ENCODE measurements around the gene LRRN3.
"Not testable (repeated sequence)": the region's sequence is repeated elsewhere in the genome, so short reads cannot be mapped to it uniquely, and the experiment has no call there.

The LRRN3 gene

GRCh38 chr7:111056371-111056770 is 34.6 kb upstream of the LRRN3 start:
- H3K27ac ChIP-seq (ENCODE audit: insufficient read depth, low read length, poor library complexity, severe bottlenecking): no peak overlapping the region
- no peaks in the 10 kb centered on the region for H3K4me1 ChIP-seq (ENCODE audit: control insufficient read depth, insufficient read depth, low read length, poor library complexity, severe bottlenecking)

GRCh38 chr7:111057066-111057465 is 33.9 kb upstream of the LRRN3 start:
- H3K27ac ChIP-seq (ENCODE audit: insufficient read depth, low read length, poor library complexity, severe bottlenecking): no peak overlapping the region

More at GRCh38 chr7:111056371-111056770, 34.6 kb upstream of the LRRN3 start:
- Histone ChIP-seq H3K9me3 (ENCODE audit: control insufficient read depth, low read length) (no peaks in the 10 kb centered on the region), H3K27me3 (replicated peaks; ENCODE audit: control insufficient read depth, insufficient read depth, low read length, poor library complexity, severe bottlenecking) (no peaks in the 10 kb centered on the region), H3K36me3 (ENCODE audit: control insufficient read depth, insufficient read depth, low read length) (no peaks in the 10 kb centered on the region), H3K4me3 (ENCODE audit: insufficient read depth, low read depth, low read length, poor library complexity, severe bottlenecking) (no peak overlapping the region)
- no peak for DNase-seq

GRCh38 chr7:111059833-111060232 is 31.1 kb upstream of the LRRN3 start:
- no peaks in the 10 kb centered on the region for H3K9me3 ChIP-seq (ENCODE audit: control insufficient read depth, low read length)
- no peaks in the 10 kb centered on the region for H3K4me1 ChIP-seq (ENCODE audit: control insufficient read depth, insufficient read depth, low read length, poor library complexity, severe bottlenecking)
- no peak overlapping the region for H3K4me3 ChIP-seq (ENCODE audit: insufficient read depth, low read depth, low read length, poor library complexity, severe bottlenecking)
- DNase-seq: no peak
- no peak overlapping the region for H3K27ac ChIP-seq (ENCODE audit: insufficient read depth, low read length, poor library complexity, severe bottlenecking)
- no peaks in the 10 kb centered on the region for H3K27me3 ChIP-seq (replicated peaks; ENCODE audit: control insufficient read depth, insufficient read depth, low read length, poor library complexity, severe bottlenecking)
- H3K36me3 ChIP-seq (ENCODE audit: control insufficient read depth, insufficient read depth, low read length): no peaks in the 10 kb centered on the region

More at GRCh38 chr7:111057066-111057465, 33.9 kb upstream of the LRRN3 start:
- no peaks in the 10 kb centered on the region for H3K36me3 ChIP-seq (ENCODE audit: control insufficient read depth, insufficient read depth, low read length)
- DNase-seq: no peak
- H3K4me3 ChIP-seq (ENCODE audit: insufficient read depth, low read depth, low read length, poor library complexity, severe bottlenecking): no peak overlapping the region
- no peaks in the 10 kb centered on the region for H3K27me3 ChIP-seq (replicated peaks; ENCODE audit: control insufficient read depth, insufficient read depth, low read length, poor library complexity, severe bottlenecking)
- H3K4me1 ChIP-seq (ENCODE audit: control insufficient read depth, insufficient read depth, low read length, poor library complexity, severe bottlenecking): no peaks in the 10 kb centered on the region
- H3K9me3 ChIP-seq (ENCODE audit: control insufficient read depth, low read length): no peaks in the 10 kb centered on the region

GRCh38 chr7:111063166-111063565 is 27.8 kb upstream of the LRRN3 start:
- no peak for DNase-seq
- Histone ChIP-seq H3K4me1 (ENCODE audit: control insufficient read depth, insufficient read depth, low read length, poor library complexity, severe bottlenecking) (no peaks in the 10 kb centered on the region), H3K27me3 (replicated peaks; ENCODE audit: control insufficient read depth, insufficient read depth, low read length, poor library complexity, severe bottlenecking) (no peaks in the 10 kb centered on the region), H3K36me3 (ENCODE audit: control insufficient read depth, insufficient read depth, low read length) (no peaks in the 10 kb centered on the region), H3K27ac (ENCODE audit: insufficient read depth, low read length, poor library complexity, severe bottlenecking) (no peak overlapping the region), H3K4me3 (ENCODE audit: insufficient read depth, low read depth, low read length, poor library complexity, severe bottlenecking) (no peak overlapping the region), H3K9me3 (ENCODE audit: control insufficient read depth, low read length) (no peaks in the 10 kb centered on the region)

DNA sequence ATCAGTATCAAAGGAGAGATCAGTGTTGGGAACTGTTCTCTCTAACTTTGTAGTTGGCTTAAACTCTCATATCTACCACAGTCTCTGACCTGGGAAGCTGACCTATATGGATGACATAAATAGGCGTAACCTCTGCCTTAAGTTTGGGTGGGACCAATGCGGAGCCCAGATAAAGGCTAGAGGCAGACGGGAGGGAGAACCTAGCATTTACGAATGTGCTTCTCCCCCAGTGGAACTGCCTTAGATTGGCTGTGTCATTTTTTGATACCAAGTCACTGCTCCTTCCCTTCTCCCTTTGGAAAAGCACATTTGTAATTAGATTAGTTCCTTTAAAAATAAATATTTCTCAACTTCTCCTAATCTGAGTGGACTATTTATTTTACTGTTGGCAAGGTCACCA is 23.7 kb upstream of the LRRN3 start:
- no peaks in the 10 kb centered on the region for H3K4me1 ChIP-seq (ENCODE audit: control insufficient read depth, insufficient read depth, low read length, poor library complexity, severe bottlenecking)
- H3K4me3 ChIP-seq (ENCODE audit: insufficient read depth, low read depth, low read length, poor library complexity, severe bottlenecking): no peak overlapping the region
- no peaks in the 10 kb centered on the region for H3K36me3 ChIP-seq (ENCODE audit: control insufficient read depth, insufficient read depth, low read length)
- DNase-seq: no peak
- no peaks in the 10 kb centered on the region for H3K9me3 ChIP-seq (ENCODE audit: control insufficient read depth, low read length)
- H3K27me3 ChIP-seq (replicated peaks; ENCODE audit: control insufficient read depth, insufficient read depth, low read length, poor library complexity, severe bottlenecking): no peaks in the 10 kb centered on the region
- no peak overlapping the region for H3K27ac ChIP-seq (ENCODE audit: insufficient read depth, low read length, poor library complexity, severe bottlenecking)

DNA sequence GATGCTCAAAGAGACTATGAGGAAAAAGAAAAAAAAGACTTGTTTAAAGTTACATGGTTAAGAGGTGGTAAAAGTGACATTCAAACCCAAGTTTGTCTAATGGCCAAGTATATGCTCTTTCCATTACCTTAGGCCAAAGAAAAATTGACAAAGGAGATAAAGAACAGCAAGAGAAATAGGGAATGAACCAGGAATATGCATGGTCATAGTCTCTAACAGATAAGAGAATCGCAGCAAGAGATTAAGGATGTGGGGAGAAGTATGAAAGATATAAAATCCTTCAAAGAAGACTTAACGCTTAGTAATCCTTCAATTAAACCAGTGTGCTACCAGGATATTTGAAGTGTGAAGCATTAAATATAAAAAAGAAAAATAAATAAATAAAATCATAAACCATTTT is 23.2 kb upstream of the LRRN3 start:
- Histone ChIP-seq H3K9me3 (ENCODE audit: control insufficient read depth, low read length) (no peaks in the 10 kb centered on the region), H3K27ac (ENCODE audit: insufficient read depth, low read length, poor library complexity, severe bottlenecking) (no peak overlapping the region), H3K4me1 (ENCODE audit: control insufficient read depth, insufficient read depth, low read length, poor library complexity, severe bottlenecking) (no peaks in the 10 kb centered on the region), H3K27me3 (replicated peaks; ENCODE audit: control insufficient read depth, insufficient read depth, low read length, poor library complexity, severe bottlenecking) (no peaks in the 10 kb centered on the region), H3K36me3 (ENCODE audit: control insufficient read depth, insufficient read depth, low read length) (no peaks in the 10 kb centered on the region), H3K4me3 (ENCODE audit: insufficient read depth, low read depth, low read length, poor library complexity, severe bottlenecking) (no peak overlapping the region)
- DNase-seq: no peak

GRCh38 chr7:111068618-111069017 is 22.3 kb upstream of the LRRN3 start:
- no peaks in the 10 kb centered on the region for H3K36me3 ChIP-seq (ENCODE audit: control insufficient read depth, insufficient read depth, low read length)
- H3K27ac ChIP-seq (ENCODE audit: insufficient read depth, low read length, poor library complexity, severe bottlenecking): no peak overlapping the region
- no peaks in the 10 kb centered on the region for H3K9me3 ChIP-seq (ENCODE audit: control insufficient read depth, low read length)

GRCh38 chr7:111071556-111071955 is 19.4 kb upstream of the LRRN3 start:
- no peaks in the 10 kb centered on the region for H3K27me3 ChIP-seq (replicated peaks; ENCODE audit: control insufficient read depth, insufficient read depth, low read length, poor library complexity, severe bottlenecking)
- H3K4me1 ChIP-seq (ENCODE audit: control insufficient read depth, insufficient read depth, low read length, poor library complexity, severe bottlenecking): no peaks in the 10 kb centered on the region
- H3K36me3 ChIP-seq (ENCODE audit: control insufficient read depth, insufficient read depth, low read length): no peaks in the 10 kb centered on the region
- no peaks in the 10 kb centered on the region for H3K9me3 ChIP-seq (ENCODE audit: control insufficient read depth, low read length)
- no peak for DNase-seq
- H3K4me3 ChIP-seq (ENCODE audit: insufficient read depth, low read depth, low read length, poor library complexity, severe bottlenecking): no peak overlapping the region
- no peak overlapping the region for H3K27ac ChIP-seq (ENCODE audit: insufficient read depth, low read length, poor library complexity, severe bottlenecking)

More at GRCh38 chr7:111068618-111069017, 22.3 kb upstream of the LRRN3 start:
- H3K4me1 ChIP-seq (ENCODE audit: control insufficient read depth, insufficient read depth, low read length, poor library complexity, severe bottlenecking): no peaks in the 10 kb centered on the region
- no peak overlapping the region for H3K4me3 ChIP-seq (ENCODE audit: insufficient read depth, low read depth, low read length, poor library complexity, severe bottlenecking)
- DNase-seq: no peak
- H3K27me3 ChIP-seq (replicated peaks; ENCODE audit: control insufficient read depth, insufficient read depth, low read length, poor library complexity, severe bottlenecking): no peaks in the 10 kb centered on the region

- H3K4me1 ChIP-seq (ENCODE audit: control insufficient read depth, insufficient read depth, low read length, poor library complexity, severe bottlenecking): not testable (repeated sequence)
Observed at GRCh38 chr7:111072658-111073057, 18.3 kb upstream of the LRRN3 start.

DNA sequence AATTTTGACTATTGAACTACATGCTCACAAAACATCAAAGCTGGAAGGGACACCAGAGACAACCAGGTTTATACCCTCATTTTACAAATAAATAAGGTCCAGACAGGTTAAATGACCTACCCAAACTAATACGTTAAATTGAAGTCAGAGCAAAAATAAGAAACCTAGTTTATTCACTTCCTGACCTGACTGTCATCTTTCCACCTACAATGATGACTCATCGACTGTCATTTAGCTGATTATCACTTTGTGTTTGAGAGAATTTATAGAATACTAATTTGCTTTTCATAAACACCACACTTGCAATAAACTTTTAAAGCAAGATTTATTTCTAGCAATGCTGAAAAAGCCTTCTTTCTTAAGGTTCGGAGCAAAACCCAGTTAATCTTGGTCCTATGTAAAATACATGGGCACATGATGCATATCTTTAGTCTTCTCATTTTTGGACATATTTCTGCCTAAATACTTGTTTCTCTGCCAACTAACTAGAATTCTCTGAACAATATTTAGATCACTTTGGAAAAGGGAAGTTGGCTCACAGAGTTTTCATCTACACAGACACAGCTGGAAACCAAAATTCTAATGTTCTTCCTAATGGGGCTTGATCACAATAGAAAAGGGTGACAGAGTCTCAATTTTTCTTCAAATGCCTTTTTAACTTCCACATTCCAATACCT is 16.7 kb upstream of the LRRN3 start:
- H3K9me3 ChIP-seq (ENCODE audit: control insufficient read depth, low read length): no peaks in the 10 kb centered on the region
- no peaks in the 10 kb centered on the region for H3K36me3 ChIP-seq (ENCODE audit: control insufficient read depth, insufficient read depth, low read length)
- H3K27ac ChIP-seq (ENCODE audit: insufficient read depth, low read length, poor library complexity, severe bottlenecking): no peak overlapping the region
- no peaks in the 10 kb centered on the region for H3K27me3 ChIP-seq (replicated peaks; ENCODE audit: control insufficient read depth, insufficient read depth, low read length, poor library complexity, severe bottlenecking)
- H3K4me1 ChIP-seq (ENCODE audit: control insufficient read depth, insufficient read depth, low read length, poor library complexity, severe bottlenecking): no peaks in the 10 kb centered on the region
- no peak for DNase-seq
- no peak overlapping the region for H3K4me3 ChIP-seq (ENCODE audit: insufficient read depth, low read depth, low read length, poor library complexity, severe bottlenecking)

More at GRCh38 chr7:111072658-111073057, 18.3 kb upstream of the LRRN3 start:
- not testable (repeated sequence) for H3K9me3 ChIP-seq (ENCODE audit: control insufficient read depth, low read length); H3K27me3 ChIP-seq (replicated peaks; ENCODE audit: control insufficient read depth, insufficient read depth, low read length, poor library complexity, severe bottlenecking); H3K36me3 ChIP-seq (ENCODE audit: control insufficient read depth, insufficient read depth, low read length); DNase-seq; H3K4me3 ChIP-seq (ENCODE audit: insufficient read depth, low read depth, low read length, poor library complexity, severe bottlenecking); H3K27ac ChIP-seq (ENCODE audit: insufficient read depth, low read length, poor library complexity, severe bottlenecking)

All from effector memory CD4-positive, alpha-beta T cell (primary cell).